HT1080 (cell line): ENCODE data around the gene ZNF527. TPM values are rescaled to one million over a fixed set of nuclear protein-coding genes. Genes with fewer than 3 reads are reported as not detected.
A peak's percentile ranks its signal among the peaks of the same experiment; 100 is the strongest.
"Not testable (repeated sequence)": the region's sequence is repeated elsewhere in the genome, so short reads cannot be mapped to it uniquely, and the experiment has no call there.

ENCODE experiments used
- DNase-seq: peaks from one replicate; pipeline ENCODE4 v3.0.0-alpha.2; 2015; ENCODE audit warnings: low read depth
- polyA plus RNA-seq, 2 experiments: library from polyadenylated mRNA; depleted of rRNA; stranded (reverse); fragments of >200 nt; gene quantifications; 2 replicates each; pipeline ENCODE4 v1.2.3, GENCODE V29; 2015
- total RNA-seq: library from RNA; depleted of rRNA; stranded (reverse); fragments of >200 nt; shearing (Covaris generic); gene quantifications from 2 replicates; pipeline ENCODE4 v1.2.3, GENCODE V29; 2014; rRNA removed

ZNF527 gene
- total RNA-seq, result 3.3 and 3.4 TPM in 2 replicates
- polyA plus RNA-seq (2015; cell fraction: cytosol; rRNA removed), result 2.3 and 2.9 TPM in 2 replicates
- 3.9 and 4.5 TPM in 2 replicates for polyA plus RNA-seq (2015; cell fraction: nucleus; rRNA removed)

- DNase-seq, result peak; percentile 94
Measured at GRCh38 chr19:37370880-37371661, at the start of gene ZNF527. Gene ZNF527 (plus strand): TSS chr19:37371099. CDS start chr19:37374199, 3,100 bp downstream.

GRCh38 chr19:37329686-37330085 lies 41.2 kb upstream of the ZNF527 start:
- no peak for DNase-seq

- DNase-seq, result no peak
Measured at GRCh38 chr19:37332839-37333238, 38.1 kb upstream of the ZNF527 start.

- peak; percentile 35 for DNase-seq
Measured at GRCh38 chr19:37333457-37333856, 37.4 kb upstream of the ZNF527 start.

- DNase-seq, result peak; percentile 84
Measured at GRCh38 chr19:37334179-37335071, 36.5 kb upstream of the ZNF527 start.

GRCh38 chr19:37342753-37343152 lies 28.1 kb upstream of the ZNF527 start:
- no peak for DNase-seq

- no peak for DNase-seq
Measured at GRCh38 chr19:37346091-37346490, 24.8 kb upstream of the ZNF527 start.

GRCh38 chr19:37348060-37348459 lies 22.8 kb upstream of the ZNF527 start:
- DNase-seq, result no peak

- DNase-seq, result no peak
Measured at GRCh38 chr19:37353968-37354367, 16.9 kb upstream of the ZNF527 start.

- DNase-seq, result no peak
Measured at GRCh38 chr19:37355901-37356300, 15.0 kb upstream of the ZNF527 start.

GRCh38 chr19:37361994-37362393 lies 8.9 kb upstream of the ZNF527 start:
- DNase-seq, result peak; percentile 17

GRCh38 chr19:37362733-37363132 lies 8.2 kb upstream of the ZNF527 start:
- no peak for DNase-seq

GRCh38 chr19:37370386-37370879 lies 466 bp upstream of the ZNF527 start:
- not testable (repeated sequence) for DNase-seq

GRCh38 chr19:37389234-37389633 lies 18.3 kb downstream of the ZNF527 start:
- DNase-seq, result no peak

GRCh38 chr19:37391399-37391798 lies 20.5 kb downstream of the ZNF527 start:
- DNase-seq, result not testable (repeated sequence)

GRCh38 chr19:37401078-37401477 lies 30.2 kb downstream of the ZNF527 start:
- DNase-seq, result no peak

GRCh38 chr19:37403403-37403802 lies 32.5 kb downstream of the ZNF527 start:
- DNase-seq, result no peak

GRCh38 chr19:37406140-37406846 lies 35.4 kb downstream of the ZNF527 start:
- DNase-seq, result not testable (repeated sequence)

- DNase-seq, result no peak
Measured at GRCh38 chr19:37412700-37413099, 41.8 kb downstream of the ZNF527 start.

GRCh38 chr19:37413313-37414084 lies 42.6 kb downstream of the ZNF527 start:
- DNase-seq, result peak; percentile 3
